HepG2 (cell line): ENCODE results near the gene BARHL2. TPM values are rescaled to one million over a fixed set of nuclear protein-coding genes. Genes with fewer than 3 reads are reported as not detected.

Experiments
- ATAC-seq: fragments of 200-7000 bp; cut with Tn5 transposase; 3 replicates; pipeline ENCODE4 v1.9.1; 2020; ENCODE audit warnings: mild to moderate bottlenecking, moderate library complexity
- BruUV-seq: library from RNA; stranded (reverse); fragments of 400-500 nt; replicated peaks from 2 replicates; lab custom pipeline; 2021; lab: Mats Ljungman, UMichigan
- CTCF ChIA-PET: fragments of 300-600 bp; formaldehyde crosslinking; extraction: SDS; loops from one replicate; lab custom pipeline; 2021; ENCODE audit warnings: low total read pairs, inconsistent platforms, low intra/inter-chr PET ratio; lab: Yijun Ruan, JAX
- POLR2A ChIA-PET: fragments of 350-600 bp; sonication (Branson Sonifier 250); formaldehyde crosslinking; loops from one replicate; lab custom pipeline; 2020; ENCODE audit warnings: antibody characterized with exemption, inconsistent platforms; lab: Yijun Ruan, JAX
- DNase-seq: peaks from one replicate; pipeline ENCODE4 v3.0.0-alpha.2; 2015; ENCODE audit warnings: low spot score
- FAIRE-seq: peaks from 3 replicates; lab custom pipeline; 2011; peaks lifted over from hg19 to GRCh38; lab: Jason Lieb, UNC
- H2AFZ ChIP-seq: one replicate; pipeline ENCODE4 v1.6.1; 2011; ENCODE audit warnings: low read length, inconsistent platforms
- H3K27ac ChIP-seq: fragments of 300-600 bp; 3 replicates; pipeline ENCODE4 v1.8.0; 2011; ENCODE audit warnings: mixed run types, mild to moderate bottlenecking, mixed read lengths, low read length, inconsistent platforms; ENCODE audit not compliant: insufficient read depth; ENCODE audit errors: extremely low read length
- H3K27me3 ChIP-seq, 2 experiments: fragments of 200-600 bp in 1 of 2; 2 replicates in 1 of 2; 3 replicates in 1 of 2; pipeline versions ENCODE4 v1.6.0 to v1.8.0; 2011; ENCODE audit warnings: low read length in 2 of 2, mild to moderate bottlenecking in 2 of 2, moderate library complexity in 2 of 2, inconsistent platforms in 1 of 2; ENCODE audit not compliant: insufficient read depth in 2 of 2, control insufficient read depth in 1 of 2
- H3K36me3 ChIP-seq, 2 experiments: fragments of 200-600 bp in 1 of 2; replicated peaks in 1 of 2; 2 replicates in 1 of 2; 3 replicates in 1 of 2; pipeline versions ENCODE4 v1.5.1 to v1.8.0; 2011; ENCODE audit warnings: low read length in 2 of 2, inconsistent platforms in 1 of 2; ENCODE audit not compliant: insufficient read depth in 2 of 2, control insufficient read depth in 1 of 2
- H3K4me1 ChIP-seq: 2 replicates; pipeline ENCODE4 v1.5.1; 2012; ENCODE audit warnings: low read length, inconsistent platforms; ENCODE audit not compliant: insufficient read depth
- H3K4me2 ChIP-seq: 2 replicates; pipeline ENCODE4 v1.6.0; 2011; ENCODE audit warnings: low read depth, low read length, inconsistent platforms
- H3K4me3 ChIP-seq, 3 experiments: fragments of 200-600 bp in 1 of 3; sonication (generic), shearing (Covaris generic) in 1 of 3; replicated peaks in 1 of 3; 2 replicates each; pipeline ENCODE4 v1.5.1; 2011 to 2016; ENCODE audit warnings: low read length in 3 of 3, inconsistent platforms in 2 of 3, low read depth in 2 of 3, mild to moderate bottlenecking in 2 of 3, control low read depth in 1 of 3, mixed read lengths in 1 of 3; ENCODE audit not compliant: insufficient read depth in 1 of 3
- H3K79me2 ChIP-seq: one replicate; pipeline ENCODE4 v1.6.1; 2011; ENCODE audit warnings: low read length, inconsistent platforms; ENCODE audit not compliant: insufficient read depth
- H3K9ac ChIP-seq: 2 replicates; pipeline ENCODE4 v1.6.0; 2011; ENCODE audit warnings: mild to moderate bottlenecking, low read depth, low read length, inconsistent platforms; ENCODE audit not compliant: insufficient read depth
- H3K9me3 ChIP-seq: 2 replicates; pipeline ENCODE4 v1.5.1; 2012; ENCODE audit warnings: mild to moderate bottlenecking, low read length
- H4K20me1 ChIP-seq: 2 replicates; pipeline ENCODE4 v1.6.0; 2011; ENCODE audit warnings: inconsistent platforms, mild to moderate bottlenecking, low read length, moderate library complexity; ENCODE audit not compliant: insufficient read depth
- AGO1 ChIP-seq: fragments of 200-400 bp; formaldehyde crosslinking; IDR thresholded peaks from 2 replicates; pipeline ENCODE4 v1.6.1; 2017; ENCODE audit warnings: mild to moderate bottlenecking, low read depth, low read length, moderate library complexity; ENCODE audit not compliant: poor library complexity, severe bottlenecking
- ISL2 ChIP-seq: sonication (generic); formaldehyde crosslinking; IDR thresholded peaks from 2 replicates; pipeline ENCODE4 v1.5.0; 2020; ENCODE audit warnings: missing genetic modification reagents
- KDM2A ChIP-seq: sonication (generic); formaldehyde crosslinking; IDR thresholded peaks from 2 replicates; pipeline ENCODE4 v1.4.0; 2020; ENCODE audit warnings: low read depth, missing genetic modification reagents, borderline replicate concordance
- KLF16 ChIP-seq, 2 experiments: sonication (generic) in 1 of 2; formaldehyde crosslinking in 1 of 2; IDR thresholded peaks; 2 replicates each; pipeline versions ENCODE4 v1.6.1 to v1.8.0; 2016 to 2023; ENCODE audit warnings: missing genetic modification reagents in 2 of 2, missing compliant biosample characterization in 1 of 2
- MBNL3 ChIP-seq: fragments of 250-450 bp; sonication (Bioruptor Pico); conservative IDR thresholded peaks from 2 replicates; pipeline ENCODE4 v1.8.0; 2022; ENCODE audit warnings: mild to moderate bottlenecking, inconsistent platforms
- NR0B2 ChIP-seq: sonication (generic); formaldehyde crosslinking; IDR thresholded peaks from 2 replicates; pipeline ENCODE4 v1.4.0; 2020; ENCODE audit warnings: mild to moderate bottlenecking, missing genetic modification reagents
- SNAPC5 ChIP-seq: sonication (generic); formaldehyde crosslinking; IDR thresholded peaks from 2 replicates; pipeline ENCODE4 v1.8.1; 2023; ENCODE audit warnings: mild to moderate bottlenecking, missing genetic modification reagents, borderline replicate concordance
- ZFAT ChIP-seq: sonication (generic); formaldehyde crosslinking; conservative IDR thresholded peaks from 2 replicates; pipeline ENCODE4 v1.8.1; 2023; ENCODE audit warnings: missing genetic modification reagents, inconsistent platforms
- ZNF276 ChIP-seq: sonication (generic); formaldehyde crosslinking; IDR thresholded peaks from 2 replicates; pipeline ENCODE4 v1.4.0; 2020; ENCODE audit warnings: mild to moderate bottlenecking, low read depth, missing genetic modification reagents
- ZNF335 ChIP-seq: sonication (generic); formaldehyde crosslinking; IDR thresholded peaks from 2 replicates; pipeline ENCODE4 v1.4.0; 2020; ENCODE audit warnings: missing genetic modification reagents
- ZNF468 ChIP-seq: sonication (generic); formaldehyde crosslinking; IDR thresholded peaks from 2 replicates; pipeline ENCODE4 v1.8.0; 2022; ENCODE audit warnings: mild to moderate bottlenecking, moderate library complexity, missing genetic modification reagents
- ZNF556 ChIP-seq: sonication (generic); formaldehyde crosslinking; IDR thresholded peaks from 2 replicates; pipeline ENCODE4 v1.4.0; 2020; ENCODE audit warnings: mild to moderate bottlenecking, missing genetic modification reagents, borderline replicate concordance
- ZNF713 ChIP-seq: sonication (generic); formaldehyde crosslinking; IDR thresholded peaks from 2 replicates; pipeline ENCODE4 v1.4.0; 2020; ENCODE audit warnings: mild to moderate bottlenecking, missing genetic modification reagents
- ZNF792 ChIP-seq: IDR thresholded peaks from 2 replicates; pipeline ENCODE4 v1.6.1; 2016
- WGBS: methylation state at CpG from one replicate; pipeline ENCODE4 v1.1.6; 2017; ENCODE audit warnings: low lambda C conversion rate; 5-methylcytosine and 5-hydroxymethylcytosine counted together
- in situ Hi-C: cut with HindIII; loops from 2 replicates; pipeline ENCODE4 v1.10.0; 2017; ENCODE audit warnings: low pct_unique_long_range_greater_than_20kb; ENCODE audit not compliant: extremely low pct_ligation_motif_present
- intact Hi-C: fragments of 100-400 bp; cut with micrococcal nuclease; formaldehyde crosslinking; loops from one replicate; pipeline ENCODE4 v1.10.0; 2022; ENCODE audit not compliant: unreplicated experiment
- polyA plus RNA-seq, 8 experiments: library from polyadenylated mRNA; depleted of rRNA in 3 of 8; stranded (reverse) in 7 of 8; unstranded in 1 of 8; fragments of >200 nt; fragmentation: Illumina TruSeq in 4 of 8; extraction: Trizol in 4 of 8; gene quantifications; 2 replicates each; pipeline versions ENCODE4 v1.2.1 to v1.2.3, GENCODE V29; 2011 to 2016; ENCODE audit warnings: low read depth in 4 of 8, missing spikeins in 1 of 8, mixed read lengths in 1 of 8; ENCODE audit not compliant: insufficient read depth in 1 of 8
- total RNA-seq, 5 experiments: library from RNA; depleted of rRNA; stranded (reverse); fragments of >200 nt; fragmentation: Illumina TruSeq; extraction: Trizol; gene quantifications; 2 replicates each; pipeline ENCODE4 v1.2.3, GENCODE V29; 2016; ENCODE audit warnings: low read depth in 1 of 5
- TF ChIP-seq, protein P1 (sequence below): conservative IDR thresholded peaks from 2 replicates; pipeline ENCODE4 v1.6.1; 2018; ENCODE audit warnings: missing genetic modification reagents

The BARHL2 gene
- total and polyA plus RNA-seq, 2 of the 13 experiments (the other 11 are each of a cell fraction or from before 2014, with no cell fraction given): not detected

GRCh38 chr1:90716552-90717355 lies at the start of gene BARHL2 (continued):
- TF ChIP-seq, protein P1, sequence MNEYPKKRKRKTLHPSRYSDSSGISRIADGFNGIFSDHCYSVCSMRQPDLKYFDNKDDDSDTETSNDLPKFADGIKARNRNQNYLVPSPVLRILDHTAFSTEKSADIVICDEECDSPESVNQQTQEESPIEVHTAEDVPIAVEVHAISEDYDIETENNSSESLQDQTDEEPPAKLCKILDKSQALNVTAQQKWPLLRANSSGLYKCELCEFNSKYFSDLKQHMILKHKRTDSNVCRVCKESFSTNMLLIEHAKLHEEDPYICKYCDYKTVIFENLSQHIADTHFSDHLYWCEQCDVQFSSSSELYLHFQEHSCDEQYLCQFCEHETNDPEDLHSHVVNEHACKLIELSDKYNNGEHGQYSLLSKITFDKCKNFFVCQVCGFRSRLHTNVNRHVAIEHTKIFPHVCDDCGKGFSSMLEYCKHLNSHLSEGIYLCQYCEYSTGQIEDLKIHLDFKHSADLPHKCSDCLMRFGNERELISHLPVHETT: no peak

- H4K20me1 ChIP-seq: no peaks in the 10 kb centered on the region
- ATAC-seq (no peak), DNase-seq (no peak), FAIRE-seq (no peak)
- 22% methylated on average over 6 of the region's 6 CpGs for WGBS
- in situ Hi-C loops: no loop called here
- no peaks in the 10 kb centered on the region for H3K36me3 ChIP-seq
- H3K79me2 ChIP-seq: no peaks in the 10 kb centered on the region
- intact Hi-C loops: no loop called here
- ChIA-PET CTCF (no interaction called here), POLR2A (no interaction called here)
- H3K4me1 ChIP-seq: peaks cover 13% of the 10 kb centered on the region
- peaks cover 0 to 10% of the 10 kb centered on the region in 2 experiments; a peak in 2 of 5 replicates for H3K27me3 ChIP-seq
- H2AFZ ChIP-seq: no peak overlapping the region
- no peak overlapping the region for H3K27ac ChIP-seq
- BruUV-seq: no TSS peak
- no peak overlapping the region for H3K4me2 ChIP-seq
- no peaks in the 10 kb centered on the region for H3K9me3 ChIP-seq
- no peak overlapping the region for H3K4me3 ChIP-seq
- no peak overlapping the region for H3K9ac ChIP-seq
- TF ChIP-seq ZNF713 (no peak), AGO1 (no peak), NR0B2 (CRISPR knock-in tag) (no peak), ZNF792 (CRISPR knock-in tag) (no peak), MBNL3 (no peak), KLF16 (CRISPR knock-in tag; IDR thresholded peaks at IDR 0.05) (no peak), ZNF276 (CRISPR knock-in tag) (no peak), ZNF468 (CRISPR knock-in tag) (no peak), ISL2 (no peak), ZFAT (no peak), KDM2A (CRISPR knock-in tag) (no peak), ZNF335 (CRISPR knock-in tag) (no peak), SNAPC5 (CRISPR knock-in tag) (no peak), ZNF556 (CRISPR knock-in tag) (no peak)
These were observed 46.8 kb upstream of the BARHL2 start for GRCh38 chr1:90763930-90764329.
